ENCODE data around the gene ARRB1. TPM values are rescaled to one million over a fixed set of nuclear protein-coding genes. Genes with fewer than 3 reads are reported as not detected.

ARRB1 gene
- total RNA-seq, 3 donors from 2014 or later: 31.2 to 64.0 (median 42.3) TPM

- H3K9me3 ChIP-seq: no peaks in the 10 kb centered on the region
- H3K27me3 ChIP-seq: no peaks in the 10 kb centered on the region
- intact Hi-C loops (cut with DNase I; ENCODE audit: low total_unique reads): no loop called here
- TF ChIP-seq POLR2AphosphoS5 (IDR thresholded peaks at IDR 0.05) (no peak), CTCF (IDR thresholded peaks at IDR 0.05) (no peak), POLR2A (IDR thresholded peaks at IDR 0.05) (no peak)
- no peaks in the 10 kb centered on the region for H3K36me3 ChIP-seq
- peak overlapping the region in 1 of 2 donors; percentile 72 for H3K27ac ChIP-seq
- no peak overlapping the region for H3K4me3 ChIP-seq
- no peak for DNase-seq (ENCODE audit: low spot score in 2 of 2)
- peaks cover 11 to 18% of the 10 kb centered on the region in 2 donors for H3K4me1 ChIP-seq
Measured at GRCh38 chr11:75317446-75318122, 33.9 kb downstream of the ARRB1 start.

GRCh38 chr11:75315439-75315805 lies 36.0 kb downstream of the ARRB1 start:
- H3K4me1 ChIP-seq: peaks cover 11 to 14% of the 10 kb centered on the region in 2 donors
- peak overlapping the region in 1 of 2 donors; percentile 69 for H3K27ac ChIP-seq
- no peak overlapping the region for H3K4me3 ChIP-seq
- H3K36me3 ChIP-seq: no peaks in the 10 kb centered on the region
- TF ChIP-seq POLR2A (IDR thresholded peaks at IDR 0.05) (no peak), POLR2AphosphoS5 (IDR thresholded peaks at IDR 0.05) (no peak), CTCF (IDR thresholded peaks at IDR 0.05) (no peak)
- no peaks in the 10 kb centered on the region for H3K27me3 ChIP-seq
- intact Hi-C loops (cut with DNase I; ENCODE audit: low total_unique reads): no loop called here
- no peak for DNase-seq (ENCODE audit: low spot score in 2 of 2)
- H3K9me3 ChIP-seq: no peaks in the 10 kb centered on the region

GRCh38 chr11:75314771-75315438 lies 36.6 kb downstream of the ARRB1 start:
- intact Hi-C loops (cut with DNase I; ENCODE audit: low total_unique reads): no loop called here
- H3K27ac ChIP-seq: peak overlapping the region in 1 of 2 donors; percentile 69

GRCh38 chr11:75313513-75314272 lies 37.8 kb downstream of the ARRB1 start:
- Histone ChIP-seq H3K36me3 (no peaks in the 10 kb centered on the region), H3K27me3 (no peaks in the 10 kb centered on the region), H3K4me1 (peaks cover 0 to 4% of the 10 kb centered on the region in 2 donors), H3K4me3 (no peak overlapping the region), H3K9me3 (no peaks in the 10 kb centered on the region), H3K27ac (peak overlapping the region; percentile 80 to 99)
- TF ChIP-seq CTCF (IDR thresholded peaks at IDR 0.05): no peak
- no peak for TF ChIP-seq POLR2A (IDR thresholded peaks at IDR 0.05)
- no peak for TF ChIP-seq POLR2AphosphoS5 (IDR thresholded peaks at IDR 0.05)
- intact Hi-C loops (cut with DNase I; ENCODE audit: low total_unique reads): no loop called here
- DNase-seq (ENCODE audit: low spot score in 2 of 2): no peak

More at GRCh38 chr11:75314771-75315438, 36.6 kb downstream of the ARRB1 start:
- no peak for DNase-seq (ENCODE audit: low spot score in 2 of 2)
- Histone ChIP-seq H3K27me3 (no peaks in the 10 kb centered on the region), H3K4me1 (peaks cover 5 to 9% of the 10 kb centered on the region in 2 donors), H3K9me3 (no peaks in the 10 kb centered on the region), H3K36me3 (no peaks in the 10 kb centered on the region), H3K4me3 (no peak overlapping the region)
- TF ChIP-seq POLR2AphosphoS5 (IDR thresholded peaks at IDR 0.05): no peak
- no peak for TF ChIP-seq CTCF (IDR thresholded peaks at IDR 0.05)
